HUES64 (cell line): ENCODE results near the gene SBF1.
A peak's percentile ranks its signal among the peaks of the same experiment; 100 is the strongest.

ENCODE experiments used
- H3K27ac ChIP-seq: 2 replicates; pipeline ENCODE4 v1.7.0; 2013; ENCODE audit warnings: low read depth, low read length, inconsistent platforms
- H3K27me3 ChIP-seq: 2 replicates; pipeline ENCODE4 v1.6.1; 2013; ENCODE audit warnings: mild to moderate bottlenecking, low read length; ENCODE audit not compliant: insufficient read depth
- H3K36me3 ChIP-seq: 2 replicates; pipeline ENCODE4 v1.6.1; 2013; ENCODE audit warnings: mild to moderate bottlenecking, low read length; ENCODE audit not compliant: insufficient read depth
- H3K4me1 ChIP-seq: 2 replicates; pipeline ENCODE4 v1.6.1; 2013; ENCODE audit warnings: mild to moderate bottlenecking, low read length, moderate library complexity; ENCODE audit not compliant: insufficient read depth
- H3K4me3 ChIP-seq: 2 replicates; pipeline ENCODE4 v1.5.1; 2013; ENCODE audit warnings: mild to moderate bottlenecking, low read length, moderate library complexity
- H3K9ac ChIP-seq: 2 replicates; pipeline ENCODE4 v1.6.1; 2013; ENCODE audit warnings: mild to moderate bottlenecking, low read depth, low read length
- H3K9me3 ChIP-seq: 2 replicates; pipeline ENCODE4 v1.6.1; 2013; ENCODE audit warnings: low read depth, low read length; ENCODE audit not compliant: insufficient read depth
- WGBS: fragments of 150-250, 120-280 bp; methylation state at CpG from one replicate; pipeline ENCODE4 v1.1.7; 2013; ENCODE audit warnings: missing lambda C conversion rate; 5-methylcytosine and 5-hydroxymethylcytosine counted together

The SBF1 gene

GRCh38 chr22:50471197-50471847 is 3.5 kb downstream of the SBF1 start:
- Histone ChIP-seq H3K27ac (no peak overlapping the region), H3K36me3 (peaks cover 14% of the 10 kb centered on the region), H3K27me3 (no peaks in the 10 kb centered on the region), H3K4me1 (peaks cover 11% of the 10 kb centered on the region; the same call in 1 of the 2 replicates), H3K9ac (no peak overlapping the region), H3K9me3 (no peaks in the 10 kb centered on the region), H3K4me3 (no peak overlapping the region)
- 88% methylated on average over 21 of the region's 21 CpGs for WGBS

- peaks cover 23% of the 10 kb centered on the region for H3K36me3 ChIP-seq
- no peaks in the 10 kb centered on the region for H3K27me3 ChIP-seq
- H3K9me3 ChIP-seq: no peaks in the 10 kb centered on the region
- H3K4me1 ChIP-seq: peaks cover 10% of the 10 kb centered on the region; the same call in 1 of the 2 replicates
- WGBS: 85% methylated on average over 6 of the region's 6 CpGs
- H3K27ac ChIP-seq: 0 out of 2 replicates have a peak overlapping the region, but pooled peaks have one; percentile 22
- no peak overlapping the region for H3K9ac ChIP-seq
- no peak overlapping the region for H3K4me3 ChIP-seq
Observed at GRCh38 chr22:50470491-50470890, 4.3 kb downstream of the SBF1 start.

- no peaks in the 10 kb centered on the region for H3K27me3 ChIP-seq
- no peak overlapping the region for H3K4me3 ChIP-seq
- H3K4me1 ChIP-seq: peaks cover 7% of the 10 kb centered on the region; the same call in 1 of the 2 replicates
- 51% methylated on average over 23 of the region's 25 CpGs for WGBS
- H3K9me3 ChIP-seq: no peaks in the 10 kb centered on the region
- no peak overlapping the region; the same call in 1 of the 2 replicates for H3K27ac ChIP-seq
- no peak overlapping the region for H3K9ac ChIP-seq
- peaks cover 31% of the 10 kb centered on the region for H3K36me3 ChIP-seq
Observed at GRCh38 chr22:50469377-50470305, 5.2 kb downstream of the SBF1 start.

GRCh38 chr22:50468626-50469025 is 6.2 kb downstream of the SBF1 start:
- no peaks in the 10 kb centered on the region for H3K9me3 ChIP-seq
- WGBS: 95% methylated on average over 6 of the region's 8 CpGs
- H3K36me3 ChIP-seq: peaks cover 41% of the 10 kb centered on the region
- H3K27me3 ChIP-seq: no peaks in the 10 kb centered on the region
- no peak overlapping the region for H3K9ac ChIP-seq
- no peak overlapping the region for H3K4me3 ChIP-seq
- peaks cover 7% of the 10 kb centered on the region; the same call in 1 of the 2 replicates for H3K4me1 ChIP-seq
- no peak overlapping the region for H3K27ac ChIP-seq

- H3K27me3 ChIP-seq: no peaks in the 10 kb centered on the region
- H3K4me1 ChIP-seq: peaks cover 7% of the 10 kb centered on the region; the same call in 1 of the 2 replicates
- WGBS: 89% methylated on average over 22 of the region's 22 CpGs
- no peak overlapping the region for H3K27ac ChIP-seq
- peaks cover 48% of the 10 kb centered on the region for H3K36me3 ChIP-seq
- H3K9me3 ChIP-seq: no peaks in the 10 kb centered on the region
- no peak overlapping the region for H3K4me3 ChIP-seq
- no peak overlapping the region for H3K9ac ChIP-seq
Observed at GRCh38 chr22:50467773-50468440, 6.9 kb downstream of the SBF1 start.

- H3K27ac ChIP-seq: no peak overlapping the region
- peaks cover 54% of the 10 kb centered on the region for H3K36me3 ChIP-seq
- no peaks in the 10 kb centered on the region for H3K9me3 ChIP-seq
- no peak overlapping the region for H3K4me3 ChIP-seq
- H3K9ac ChIP-seq: no peak overlapping the region
- H3K4me1 ChIP-seq: peaks cover 7% of the 10 kb centered on the region; the same call in 1 of the 2 replicates
- WGBS: 94% methylated on average over 24 of the region's 24 CpGs
- no peaks in the 10 kb centered on the region for H3K27me3 ChIP-seq
Observed at GRCh38 chr22:50467341-50467740, 7.5 kb downstream of the SBF1 start.

GRCh38 chr22:50465066-50465930 is 9.5 kb downstream of the SBF1 start:
- WGBS: 95% methylated on average over 30 of the region's 30 CpGs
- peaks cover 3% of the 10 kb centered on the region; the same call in 1 of the 2 replicates for H3K4me1 ChIP-seq
- no peak overlapping the region for H3K27ac ChIP-seq
- no peak overlapping the region for H3K4me3 ChIP-seq
- no peaks in the 10 kb centered on the region for H3K9me3 ChIP-seq
- no peaks in the 10 kb centered on the region for H3K27me3 ChIP-seq
- H3K36me3 ChIP-seq: peaks cover 73% of the 10 kb centered on the region
- no peak overlapping the region for H3K9ac ChIP-seq

GRCh38 chr22:50464451-50464850 is 10.4 kb downstream of the SBF1 start:
- WGBS: 93% methylated on average over 24 of the region's 24 CpGs
- Histone ChIP-seq H3K4me1 (no peaks in the 10 kb centered on the region), H3K9ac (no peak overlapping the region), H3K4me3 (no peak overlapping the region), H3K27me3 (no peaks in the 10 kb centered on the region), H3K9me3 (no peaks in the 10 kb centered on the region), H3K36me3 (peaks cover 82% of the 10 kb centered on the region), H3K27ac (no peak overlapping the region)

GRCh38 chr22:50463188-50463900 is 11.5 kb downstream of the SBF1 start:
- Histone ChIP-seq H3K27me3 (no peaks in the 10 kb centered on the region), H3K36me3 (peaks cover 93% of the 10 kb centered on the region), H3K9ac (no peak overlapping the region), H3K27ac (no peak overlapping the region), H3K4me3 (no peak overlapping the region), H3K9me3 (no peaks in the 10 kb centered on the region), H3K4me1 (no peaks in the 10 kb centered on the region)
- 95% methylated on average over 28 of the region's 28 CpGs for WGBS

GRCh38 chr22:50461979-50462540 is 12.8 kb downstream of the SBF1 start:
- no peaks in the 10 kb centered on the region for H3K9me3 ChIP-seq
- H3K27me3 ChIP-seq: no peaks in the 10 kb centered on the region
- no peak overlapping the region for H3K4me3 ChIP-seq
- WGBS: 96% methylated on average over 30 of the region's 30 CpGs
- peaks cover 91% of the 10 kb centered on the region for H3K36me3 ChIP-seq
- H3K27ac ChIP-seq: no peak overlapping the region
- no peak overlapping the region for H3K9ac ChIP-seq
- no peaks in the 10 kb centered on the region for H3K4me1 ChIP-seq
